Measurements from ENCODE around the gene DLG1.

DNA sequence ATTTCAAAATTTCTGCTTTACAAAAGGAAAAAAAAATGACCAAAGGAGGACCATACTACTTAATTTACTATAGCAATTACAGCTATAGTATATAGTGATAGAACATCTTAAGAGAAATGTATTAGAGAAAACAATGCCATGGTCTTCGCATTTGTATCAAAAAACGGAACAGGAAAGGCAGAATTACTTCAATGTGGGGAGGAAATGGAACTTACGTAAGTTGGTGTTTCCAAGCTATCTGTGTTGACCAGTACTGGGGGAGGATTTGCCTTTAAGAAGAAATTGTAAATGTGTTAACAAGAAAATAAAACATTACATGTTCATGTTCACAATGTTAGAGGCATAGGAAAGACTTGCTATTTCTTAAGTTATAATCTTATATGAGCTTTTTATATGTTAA, 148.9 kb downstream of the DLG1 start:
- no peak for TF ChIP-seq EZH2phosphoT487 (IDR thresholded peaks at IDR 0.05; ENCODE audit: borderline replicate concordance, low read depth, low read length)
- TF ChIP-seq, protein P1, sequence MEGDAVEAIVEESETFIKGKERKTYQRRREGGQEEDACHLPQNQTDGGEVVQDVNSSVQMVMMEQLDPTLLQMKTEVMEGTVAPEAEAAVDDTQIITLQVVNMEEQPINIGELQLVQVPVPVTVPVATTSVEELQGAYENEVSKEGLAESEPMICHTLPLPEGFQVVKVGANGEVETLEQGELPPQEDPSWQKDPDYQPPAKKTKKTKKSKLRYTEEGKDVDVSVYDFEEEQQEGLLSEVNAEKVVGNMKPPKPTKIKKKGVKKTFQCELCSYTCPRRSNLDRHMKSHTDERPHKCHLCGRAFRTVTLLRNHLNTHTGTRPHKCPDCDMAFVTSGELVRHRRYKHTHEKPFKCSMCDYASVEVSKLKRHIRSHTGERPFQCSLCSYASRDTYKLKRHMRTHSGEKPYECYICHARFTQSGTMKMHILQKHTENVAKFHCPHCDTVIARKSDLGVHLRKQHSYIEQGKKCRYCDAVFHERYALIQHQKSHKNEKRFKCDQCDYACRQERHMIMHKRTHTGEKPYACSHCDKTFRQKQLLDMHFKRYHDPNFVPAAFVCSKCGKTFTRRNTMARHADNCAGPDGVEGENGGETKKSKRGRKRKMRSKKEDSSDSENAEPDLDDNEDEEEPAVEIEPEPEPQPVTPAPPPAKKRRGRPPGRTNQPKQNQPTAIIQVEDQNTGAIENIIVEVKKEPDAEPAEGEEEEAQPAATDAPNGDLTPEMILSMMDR (conservative IDR thresholded peaks at IDR 0.05; ENCODE audit: low read length) = no peak
